Endothelial cell of umbilical vein (primary cell): Measurements from ENCODE around the gene THSD4. TPM values are rescaled to one million over a fixed set of nuclear protein-coding genes. Genes with fewer than 3 reads are reported as not detected.

Experiments
- BruUV-seq: library from RNA; stranded (reverse); fragments of 400-500 nt; replicated peaks from 2 replicates; lab custom pipeline; 2021; lab: Mats Ljungman, UMichigan
- CTCF ChIA-PET: fragments of 300-600, 350-600 bp; sonication (Branson Sonifier 250); formaldehyde crosslinking; loops from one replicate; lab custom pipeline; 2021; ENCODE audit warnings: antibody characterized with exemption, inconsistent platforms; lab: Charles Lee
- POLR2A ChIA-PET: fragments of 300-600, 350-600 bp; sonication (Branson Sonifier 250); formaldehyde crosslinking; loops from one replicate; lab custom pipeline; 2021; ENCODE audit warnings: antibody characterized with exemption, inconsistent platforms; lab: Charles Lee
- DNase-seq: peaks from one replicate; pipeline ENCODE4 v3.0.0-alpha.2; 2011; ENCODE audit warnings: low read depth, low spot score
- FAIRE-seq: peaks from 2 replicates; lab custom pipeline; 2011; peaks lifted over from hg19 to GRCh38; lab: Jason Lieb, UNC
- H2AFZ ChIP-seq: 2 replicates; pipeline ENCODE4 v1.6.0; 2012; ENCODE audit warnings: low read depth, low read length, control low read depth, inconsistent platforms
- H3K27ac ChIP-seq: 2 replicates; pipeline ENCODE4 v1.5.1; 2011; ENCODE audit warnings: low read depth, mild to moderate bottlenecking, control low read depth, low read length, moderate library complexity; ENCODE audit not compliant: insufficient read depth
- H3K27me3 ChIP-seq, 2 experiments: 2 replicates each; pipeline versions ENCODE4 v1.6.0 to v1.6.1; 2011; ENCODE audit warnings: low read length in 2 of 2, mixed read lengths in 1 of 2; ENCODE audit not compliant: control insufficient read depth in 2 of 2, insufficient read depth in 2 of 2
- H3K36me3 ChIP-seq, 2 experiments: 2 replicates in 1 of 2; 3 replicates in 1 of 2; pipeline ENCODE4 v1.5.1; 2011; ENCODE audit warnings: low read length in 2 of 2, mild to moderate bottlenecking in 1 of 2, moderate library complexity in 1 of 2; ENCODE audit not compliant: control insufficient read depth in 2 of 2, insufficient read depth in 2 of 2; ENCODE audit errors: extremely low read depth in 1 of 2
- H3K4me1 ChIP-seq: 3 replicates; pipeline ENCODE4 v1.5.1; 2011; ENCODE audit warnings: mild to moderate bottlenecking, low read length; ENCODE audit not compliant: control insufficient read depth, insufficient read depth; ENCODE audit errors: extremely low read depth
- H3K4me2 ChIP-seq: 2 replicates; pipeline ENCODE4 v1.6.1; 2011; ENCODE audit warnings: low read length, control low read depth, mixed read lengths; ENCODE audit not compliant: insufficient read depth
- H3K4me3 ChIP-seq, 3 experiments: fragments of 200-600 bp in 1 of 3; sonication (generic), shearing (Covaris generic) in 1 of 3; replicated peaks in 1 of 3; 2 replicates each; pipeline ENCODE4 v1.5.1; 2011 to 2016; ENCODE audit warnings: control low read depth in 3 of 3, low read length in 3 of 3, mild to moderate bottlenecking in 2 of 3, inconsistent platforms in 1 of 3, low read depth in 1 of 3, moderate library complexity in 1 of 3; ENCODE audit not compliant: insufficient read depth in 1 of 3
- H3K79me2 ChIP-seq: 2 replicates; pipeline ENCODE4 v1.6.0; 2012; ENCODE audit warnings: low read length, inconsistent platforms; ENCODE audit not compliant: control insufficient read depth, insufficient read depth
- H3K9ac ChIP-seq: replicated peaks from 2 replicates; pipeline ENCODE3; 2011; ENCODE audit warnings: low read length, control low read depth; ENCODE audit not compliant: insufficient read depth; ENCODE audit errors: extremely low read depth
- H3K9me1 ChIP-seq: replicated peaks from 3 replicates; pipeline ENCODE4 v1.6.0; 2011; ENCODE audit warnings: mild to moderate bottlenecking, low read length; ENCODE audit not compliant: control insufficient read depth, insufficient read depth; ENCODE audit errors: extremely low read depth
- H3K9me3 ChIP-seq: replicated peaks from 2 replicates; pipeline ENCODE4 v1.5.1; 2012; ENCODE audit warnings: low read length, inconsistent platforms; ENCODE audit not compliant: control insufficient read depth, insufficient read depth
- H4K20me1 ChIP-seq: replicated peaks from 2 replicates; pipeline ENCODE3; 2011; ENCODE audit warnings: mild to moderate bottlenecking, low read length; ENCODE audit not compliant: control insufficient read depth, insufficient read depth; ENCODE audit errors: extremely low read depth
- CTCF ChIP-seq, 2 donors: IDR thresholded peaks; 1 replicate in 1 of 2; 2 replicates in 1 of 2; pipeline ENCODE4 v1.5.1; 2011; ENCODE audit warnings: low read length in 2 of 2, mild to moderate bottlenecking in 2 of 2, moderate library complexity in 2 of 2, control low read depth in 1 of 2, inconsistent platforms in 1 of 2, low read depth in 1 of 2; ENCODE audit not compliant: insufficient read depth in 1 of 2; ENCODE audit errors: extremely low read depth in 1 of 2
- EZH2 ChIP-seq: IDR thresholded peaks from 2 replicates; pipeline ENCODE4 v1.6.1; 2012; ENCODE audit warnings: borderline replicate concordance, low read depth, mild to moderate bottlenecking, moderate library complexity, low read length, inconsistent platforms; ENCODE audit not compliant: severe bottlenecking
- dilution Hi-C: fragments of 300-500 bp; cut with MboI; formaldehyde crosslinking; loops from one replicate; pipeline ENCODE4 v1.15.0; 2019; ENCODE audit warnings: low sequenced_read_pairs; ENCODE audit not compliant: extremely low pct_ligation_motif_present
- intact Hi-C: fragments of 100-400 bp; cut with micrococcal nuclease; formaldehyde crosslinking; loops from one replicate; pipeline ENCODE4 v1.10.0; 2022
- polyA plus RNA-seq, 4 experiments: library from polyadenylated mRNA; depleted of rRNA in 3 of 4; stranded (reverse) in 3 of 4; unstranded in 1 of 4; fragments of >200 nt; gene quantifications; 2 replicates each; pipeline versions ENCODE4 v1.2.1 to v1.2.3, GENCODE V29; 2011 to 2012; ENCODE audit warnings: missing spikeins in 1 of 4
- total RNA-seq: library from RNA; stranded (reverse); gene quantifications from 2 replicates; pipeline ENCODE4 v1.2.3, GENCODE V29; 2021

The THSD4 gene
- total and polyA plus RNA-seq, 2 donors (not counting 3 experiments of a cell fraction or from before 2014, with no cell fraction given), result 9.9 to 25.4 TPM

- Histone ChIP-seq H3K4me3 (no peak overlapping the region), H3K9ac (no peak overlapping the region), H3K27me3 (no peaks in the 10 kb centered on the region), H3K79me2 (no peaks in the 10 kb centered on the region), H3K36me3 (no peaks in the 10 kb centered on the region), H3K9me3 (no peaks in the 10 kb centered on the region), H4K20me1 (no peaks in the 10 kb centered on the region), H2AFZ (no peak overlapping the region), H3K27ac (no peak overlapping the region), H3K4me1 (no peaks in the 10 kb centered on the region), H3K9me1 (no peaks in the 10 kb centered on the region), H3K4me2 (no peak overlapping the region)
- ChIA-PET CTCF (interaction anchor here (1.6 to 2.1 kb wide), 3 partner anchors 9 to 190 kb away, joined by 3 to 7 read pairs (median 4); no protein-coding TSS in a partner anchor), POLR2A (no interaction called here)
- no peak for DNase-seq
- dilution Hi-C loops (no loop called here), intact Hi-C loops (no loop called here)
- no peak for FAIRE-seq
- TF ChIP-seq CTCF (IDR thresholded peaks at IDR 0.05; ENCODE audit: extremely low read depth in 1 of 2, insufficient read depth in 1 of 2, low read depth in 1 of 2, low read length in 2 of 2), result no peak
- no TSS peak for BruUV-seq
Measured at GRCh38 chr15:71303977-71304376, 188.7 kb downstream of the THSD4 start.

- DNase-seq, result no peak
- ChIA-PET CTCF (interaction anchor here (1.1 to 2.1 kb wide), 2 partner anchors 9 to 330 kb away, joined by 4 to 7 read pairs; no protein-coding TSS in a partner anchor), POLR2A (no interaction called here)
Measured at GRCh38 chr15:71304681-71305080, 189.4 kb downstream of the THSD4 start.

More at GRCh38 chr15:71304681-71305080, 189.4 kb downstream of the THSD4 start:
- Histone ChIP-seq H3K9me3 (no peaks in the 10 kb centered on the region), H4K20me1 (no peaks in the 10 kb centered on the region), H3K4me2 (no peak overlapping the region), H3K79me2 (no peaks in the 10 kb centered on the region), H3K36me3 (no peaks in the 10 kb centered on the region), H3K27ac (no peak overlapping the region), H3K9ac (no peak overlapping the region), H3K4me3 (no peak overlapping the region), H3K9me1 (no peaks in the 10 kb centered on the region), H3K4me1 (no peaks in the 10 kb centered on the region), H3K27me3 (no peaks in the 10 kb centered on the region), H2AFZ (no peak overlapping the region)
- intact Hi-C loops (no loop called here), dilution Hi-C loops (no loop called here)
- FAIRE-seq, result no peak
- no TSS peak for BruUV-seq
- no peak for TF ChIP-seq EZH2
